HCT116 (cell line): Measurements from ENCODE around the gene NHSL1. TPM values are rescaled to one million over a fixed set of nuclear protein-coding genes. Genes with fewer than 3 reads are reported as not detected.

Experiments
- ATAC-seq: fragments of 200-7000 bp; cut with Tn5 transposase; 2 replicates; pipeline ENCODE4 v1.9.1; 2020; ENCODE audit warnings: mild to moderate bottlenecking, moderate library complexity
- BruUV-seq: library from RNA; stranded (reverse); fragments of 400-500 nt; replicated peaks from 2 replicates; lab custom pipeline; 2021; lab: Mats Ljungman, UMichigan
- CTCF ChIA-PET: fragments of 300-600 bp; sonication (Branson Sonifier 250); formaldehyde crosslinking; loops from one replicate; lab custom pipeline; 2021; ENCODE audit warnings: antibody characterized with exemption; lab: Charles Lee
- POLR2A ChIA-PET: fragments of 300-600, 350-600 bp; sonication (Branson Sonifier 250); formaldehyde crosslinking; loops from one replicate; lab custom pipeline; 2021; ENCODE audit warnings: antibody characterized with exemption; lab: Charles Lee
- RAD21 ChIA-PET, 2 experiments: fragments of 300-600 bp; sonication (Branson Sonifier 250); formaldehyde crosslinking; loops; one replicate each; lab custom pipeline; 2023; ENCODE audit warnings: low total read pairs in 2 of 2; ENCODE audit not compliant: uncharacterized antibody in 2 of 2, unreplicated experiment in 2 of 2, low non-redundant PET in 1 of 2; lab: Charles Lee
- DNase-seq: peaks from one replicate; pipeline ENCODE4 v3.0.0-alpha.2; 2010; ENCODE audit warnings: low read depth, low spot score
- H2AFZ ChIP-seq: fragments of 200-600 bp; shearing (Covaris generic), sonication (generic); 2 replicates; pipeline ENCODE4 v1.6.1; 2017; ENCODE audit warnings: low read depth, mixed run types, mixed read lengths, antibody characterized with exemption, low read length; ENCODE audit not compliant: poor library complexity, severe bottlenecking
- H3K27ac ChIP-seq: 2 replicates; pipeline ENCODE4 v1.5.1; 2012; ENCODE audit warnings: low read depth, low read length
- H3K27me3 ChIP-seq: fragments of 200-600 bp; sonication (generic); 2 replicates; pipeline ENCODE4 v1.6.1; 2016; ENCODE audit warnings: mixed run types, low read length, mixed read lengths; ENCODE audit not compliant: insufficient read depth
- H3K36me3 ChIP-seq, 2 experiments: fragments of 200-500 bp in 1 of 2; fragments of 200-600 bp in 1 of 2; sonication (Bioruptor generic) in 1 of 2; sonication (generic) in 1 of 2; 2 replicates each; pipeline versions ENCODE4 v1.5.1 to v1.6.1; 2014 to 2016; ENCODE audit warnings: low read length in 2 of 2, inconsistent platforms in 1 of 2, mixed read lengths in 1 of 2, mixed run types in 1 of 2; ENCODE audit not compliant: insufficient read depth in 2 of 2, control insufficient read depth in 1 of 2
- H3K4me1 ChIP-seq, 2 experiments: fragments of 200-600 bp in 1 of 2; sonication (generic) in 1 of 2; 2 replicates each; pipeline versions ENCODE4 v1.5.1 to v1.6.1; 2012 to 2017; ENCODE audit warnings: low read length in 2 of 2, inconsistent platforms in 1 of 2, mild to moderate bottlenecking in 1 of 2, mixed read lengths in 1 of 2, mixed run types in 1 of 2, moderate library complexity in 1 of 2; ENCODE audit not compliant: insufficient read depth in 2 of 2, control insufficient read depth in 1 of 2
- H3K4me2 ChIP-seq: fragments of 200-600 bp; sonication (generic); 2 replicates; pipeline ENCODE4 v1.6.1; 2017; ENCODE audit warnings: mixed run types, low read length, mixed read lengths
- H3K4me3 ChIP-seq, 2 experiments: fragments of 200-600 bp in 1 of 2; sonication (generic) in 1 of 2; replicated peaks in 1 of 2; 2 replicates each; pipeline ENCODE4 v1.5.1; 2011 to 2016; ENCODE audit warnings: low read length in 2 of 2, control low read depth in 1 of 2, low read depth in 1 of 2, mild to moderate bottlenecking in 1 of 2, mixed read lengths in 1 of 2, mixed run types in 1 of 2
- H3K79me2 ChIP-seq: fragments of 200-600 bp; sonication (generic); 2 replicates; pipeline ENCODE4 v1.6.1; 2017; ENCODE audit warnings: mild to moderate bottlenecking, mixed run types, low read length, moderate library complexity, mixed read lengths; ENCODE audit not compliant: insufficient read depth
- H3K9ac ChIP-seq: fragments of 200-600 bp; sonication (generic); 2 replicates; pipeline ENCODE4 v1.6.1; 2016; ENCODE audit warnings: low read length, mixed read lengths
- H3K9me2 ChIP-seq: fragments of 200-600 bp; sonication (generic), shearing (Covaris generic); 2 replicates; pipeline ENCODE4 v1.6.1; 2017; ENCODE audit warnings: mixed run types, mild to moderate bottlenecking, moderate library complexity; ENCODE audit not compliant: insufficient read depth
- H3K9me3 ChIP-seq, 2 experiments: fragments of 200-500 bp in 1 of 2; fragments of 200-600 bp in 1 of 2; sonication (Bioruptor generic) in 1 of 2; sonication (generic) in 1 of 2; 2 replicates each; pipeline ENCODE4 v1.6.1; 2014 to 2017; ENCODE audit warnings: low read length in 2 of 2, mixed read lengths in 2 of 2, inconsistent platforms in 1 of 2, low read depth in 1 of 2, mild to moderate bottlenecking in 1 of 2, mixed run types in 1 of 2, moderate library complexity in 1 of 2; ENCODE audit not compliant: control insufficient read depth in 1 of 2, insufficient read depth in 1 of 2
- H4K20me1 ChIP-seq: fragments of 200-600 bp; sonication (generic), shearing (Covaris generic); 2 replicates; pipeline ENCODE4 v1.6.1; 2017; ENCODE audit warnings: mixed run types, mild to moderate bottlenecking, moderate library complexity; ENCODE audit not compliant: insufficient read depth
- ATF3 ChIP-seq: IDR thresholded peaks from 2 replicates; pipeline ENCODE4 v1.6.1; 2012
- CBX3 ChIP-seq: IDR thresholded peaks from 2 replicates; pipeline ENCODE4 v1.6.1; 2012; ENCODE audit warnings: low read depth
- CEBPB ChIP-seq: IDR thresholded peaks from 2 replicates; pipeline ENCODE4 v1.6.1; 2012; ENCODE audit warnings: low read depth
- CTCF ChIP-seq, 3 experiments: fragments of 200-600 bp in 1 of 3; sonication (generic) in 1 of 3; IDR thresholded peaks in 2 of 3; conservative IDR thresholded peaks in 1 of 3; 2 replicates each; pipeline ENCODE4 v1.5.1; 2012 to 2017; ENCODE audit warnings: low read depth in 2 of 3, low read length in 2 of 3, antibody characterized with exemption in 1 of 3, borderline replicate concordance in 1 of 3, control low read depth in 1 of 3, mild to moderate bottlenecking in 1 of 3, mixed read lengths in 1 of 3, mixed run types in 1 of 3, moderate library complexity in 1 of 3; ENCODE audit not compliant: insufficient read depth in 1 of 3
- ELF1 ChIP-seq: IDR thresholded peaks from 2 replicates; pipeline ENCODE4 v1.6.1; 2012; ENCODE audit warnings: low read depth, borderline replicate concordance
- EZH2 ChIP-seq: fragments of 200-600 bp; sonication (generic); IDR thresholded peaks from 2 replicates; pipeline ENCODE4 v1.6.1; 2017; ENCODE audit warnings: antibody characterized with exemption, mixed run types
- EZH2phosphoT487 ChIP-seq: fragments of 200-600 bp; IDR thresholded peaks from 2 replicates; pipeline ENCODE4 v1.6.1; 2018; ENCODE audit warnings: antibody characterized with exemption, borderline replicate concordance
- MAX ChIP-seq: IDR thresholded peaks from 2 replicates; pipeline ENCODE4 v1.6.1; 2012
- REST ChIP-seq: IDR thresholded peaks from 2 replicates; pipeline ENCODE4 v1.6.1; 2012; ENCODE audit warnings: low read depth
- SRF ChIP-seq: IDR thresholded peaks from 2 replicates; pipeline ENCODE4 v1.6.1; 2012; ENCODE audit warnings: low read depth
- intact Hi-C: fragments of 100-400 bp; cut with micrococcal nuclease; formaldehyde crosslinking; loops from 2 replicates; pipeline ENCODE4 v1.10.0; 2022
- total RNA-seq: library from RNA; stranded (reverse); gene quantifications from one replicate; pipeline ENCODE4 v1.2.1, GENCODE V29; 2021; ENCODE audit not compliant: unreplicated experiment

Gene NHSL1
- total RNA-seq, 1 experiment from 2014 or later: 15.4 TPM

- Histone ChIP-seq H3K9me2 (no peaks in the 10 kb centered on the region), H4K20me1 (no peaks in the 10 kb centered on the region), H3K9ac (no peak overlapping the region), H3K4me1 (no peaks in the 10 kb centered on the region), H2AFZ (no peak overlapping the region), H3K27me3 (no peaks in the 10 kb centered on the region), H3K4me3 (no peak overlapping the region), H3K9me3 (no peaks in the 10 kb centered on the region), H3K36me3 (no peaks in the 10 kb centered on the region), H3K79me2 (no peaks in the 10 kb centered on the region), H3K4me2 (no peak overlapping the region), H3K27ac (no peak overlapping the region)
- no peak for DNase-seq
- CTCF ChIA-PET: no interaction called here
- ATAC-seq: no peak
- intact Hi-C loops: no loop called here
- POLR2A ChIA-PET: no interaction called here
- RAD21 ChIA-PET: no interaction called here
- BruUV-seq: no TSS peak
- TF ChIP-seq EZH2 (no peak), CEBPB (no peak), ATF3 (no peak), ELF1 (no peak), SRF (no peak), CBX3 (no peak), CTCF (IDR thresholded peaks at IDR 0.05 in 2 of 3, conservative IDR thresholded peaks at IDR 0.05 in 1 of 3; ENCODE audit: borderline replicate concordance in 1 of 3, insufficient read depth in 1 of 3, low read depth in 2 of 3, low read length in 2 of 3) (no peak), EZH2phosphoT487 (no peak), MAX (no peak), REST (no peak)
Observed at GRCh38 chr6:138538390-138539031, 39.2 kb upstream of the NHSL1 start.
